ENCODE results near the gene AUTS2. TPM values are rescaled to one million over a fixed set of nuclear protein-coding genes. Genes with fewer than 3 reads are reported as not detected.

Gene AUTS2
- total and polyA plus RNA-seq, 2 of the 8 experiments (the other 6 are each of a cell fraction or from before 2014, with no cell fraction given): 25.9 to 101 TPM

GRCh38 chr7:69632280-69632679 is 34.0 kb downstream of the AUTS2 start:
- H2BK15ac ChIP-seq (ENCODE audit: low read length): no peak overlapping the region
- no peaks in the 10 kb centered on the region for H3K23me2 ChIP-seq (ENCODE audit: low read depth, low read length)
- no peak overlapping the region for H2BK20ac ChIP-seq (ENCODE audit: low read length)
- 88% methylated on average over 1 of the region's 3 CpGs; no CpG with 5 or more reads in 1 of the 2 experiments for WGBS, 2 experiments (ENCODE audit: extremely low coverage in 1 of 2, insufficient coverage in 1 of 2, insufficient read length in 1 of 2, insufficient replicate concordance in 2 of 2, low coverage in 1 of 2, low lambda C conversion rate in 2 of 2, missing lambda C conversion rate in 1 of 2)
- no peak overlapping the region for H4K8ac ChIP-seq (ENCODE audit: extremely low read depth, insufficient read depth, low read length)
- POLR2A ChIA-PET (ENCODE audit: partially characterized antibody): no interaction called here
- H3K27ac ChIP-seq (ENCODE audit: low read depth, low read length): no peak overlapping the region
- H2BK12ac ChIP-seq (ENCODE audit: low read depth, low read length): no peak overlapping the region
- CTCF ChIA-PET (ENCODE audit: partially characterized antibody): interaction anchor here (0.7 kb wide), 1 partner anchor 37 kb away, joined by 3 read pairs; no protein-coding TSS in a partner anchor
- no peak overlapping the region for H3K4ac ChIP-seq (replicated peaks; ENCODE audit: insufficient read length, low read depth, low read length)
- TF ChIP-seq, protein P1, sequence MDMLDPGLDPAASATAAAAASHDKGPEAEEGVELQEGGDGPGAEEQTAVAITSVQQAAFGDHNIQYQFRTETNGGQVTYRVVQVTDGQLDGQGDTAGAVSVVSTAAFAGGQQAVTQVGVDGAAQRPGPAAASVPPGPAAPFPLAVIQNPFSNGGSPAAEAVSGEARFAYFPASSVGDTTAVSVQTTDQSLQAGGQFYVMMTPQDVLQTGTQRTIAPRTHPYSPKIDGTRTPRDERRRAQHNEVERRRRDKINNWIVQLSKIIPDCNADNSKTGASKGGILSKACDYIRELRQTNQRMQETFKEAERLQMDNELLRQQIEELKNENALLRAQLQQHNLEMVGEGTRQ (IDR thresholded peaks at IDR 0.05; ENCODE audit: low read length): no peak
- TF ChIP-seq SUZ12 (IDR thresholded peaks at IDR 0.05; ENCODE audit: low read length): 0 out of 2 replicates have a peak, but pooled peaks have one; percentile 24
- peaks cover 0 to 2% of the 10 kb centered on the region in 2 experiments for H4K20me1 ChIP-seq (replicated peaks in 1 of 2; ENCODE audit: control insufficient read depth in 1 of 2, insufficient read depth in 2 of 2, low read length in 2 of 2)
- no peak overlapping the region for H2AK5ac ChIP-seq (ENCODE audit: low read depth, low read length)
- DNase-seq (ENCODE audit: low read depth in 1 of 2, low spot score in 2 of 2) (no peak), FAIRE-seq (no peak)
- H2BK5ac ChIP-seq (ENCODE audit: low read depth, low read length): no peak overlapping the region
- no peak overlapping the region for H2AFZ ChIP-seq (ENCODE audit: low read length)
- no peak overlapping the region for H3K4me3 ChIP-seq (ENCODE audit: extremely low read depth in 1 of 4, insufficient read depth in 2 of 4, low read depth in 3 of 4, low read length in 4 of 4)
- peaks cover 0 to 20% (median 4%) of the 10 kb centered on the region in 4 experiments; a peak in 6 of 7 replicates for H3K27me3 ChIP-seq (replicated peaks in 1 of 4; ENCODE audit: control insufficient read depth in 3 of 4, extremely low read depth in 1 of 4, insufficient read depth in 3 of 4, low read length in 3 of 4)
- H3K4me1 ChIP-seq (replicated peaks in 1 of 4; ENCODE audit: control insufficient read depth in 3 of 4, insufficient read depth in 4 of 4, low read length in 3 of 4): no peaks in the 10 kb centered on the region
- H3K36me3 ChIP-seq (ENCODE audit: control insufficient read depth in 2 of 4, insufficient read depth in 4 of 4, low read length in 3 of 4): no peaks in the 10 kb centered on the region
- H3K79me2 ChIP-seq (ENCODE audit: control insufficient read depth in 1 of 2, insufficient read depth in 2 of 2, low read length in 2 of 2): no peaks in the 10 kb centered on the region
- no peak overlapping the region for H3K9ac ChIP-seq (replicated peaks in 1 of 4; ENCODE audit: extremely low read depth in 1 of 4, low read depth in 3 of 4, low read length in 3 of 4)
- no peak overlapping the region for H3K18ac ChIP-seq (ENCODE audit: extremely low read depth, low read length)
- no peak overlapping the region for H3K56ac ChIP-seq (replicated peaks; ENCODE audit: insufficient read length, low read depth, low read length)
- no peak overlapping the region for H4K5ac ChIP-seq (ENCODE audit: insufficient read length, low read depth, low read length)
- no peaks in the 10 kb centered on the region for H3K79me1 ChIP-seq (ENCODE audit: low read depth, low read length)
- no peaks in the 10 kb centered on the region for H3K9me3 ChIP-seq (ENCODE audit: insufficient read depth in 2 of 2, low read depth in 1 of 2, low read length in 1 of 2)
- H3K23ac ChIP-seq (ENCODE audit: insufficient read length): no peak overlapping the region
- no peak overlapping the region for H4K91ac ChIP-seq (replicated peaks; ENCODE audit: insufficient read length, low read length)
- H3K4me2 ChIP-seq (ENCODE audit: insufficient read depth in 1 of 2, low read depth in 2 of 2, low read length in 2 of 2): no peak overlapping the region
- H2BK120ac ChIP-seq (replicated peaks; ENCODE audit: low read depth, low read length): no peak overlapping the region
- no peak overlapping the region for H3K14ac ChIP-seq (ENCODE audit: insufficient read length)
